Kidney epithelial cell (primary cell): ENCODE measurements around the gene ZNF860. TPM values are rescaled to one million over a fixed set of nuclear protein-coding genes. Genes with fewer than 3 reads are reported as not detected.

Experiments
- DNase-seq: peaks from one replicate; pipeline ENCODE4 v3.0.0-alpha.2; 2010; ENCODE audit warnings: low read depth
- H3K27me3 ChIP-seq: 2 replicates; pipeline ENCODE4 v1.6.0; 2011; ENCODE audit warnings: low read length; ENCODE audit not compliant: control insufficient read depth, insufficient read depth
- H3K36me3 ChIP-seq: 2 replicates; pipeline ENCODE4 v1.5.1; 2011; ENCODE audit warnings: low read length; ENCODE audit not compliant: control insufficient read depth, insufficient read depth
- H3K4me3 ChIP-seq: 2 replicates; pipeline ENCODE4 v1.5.1; 2011; ENCODE audit warnings: low read depth, mild to moderate bottlenecking, control low read depth, low read length
- CTCF ChIP-seq: IDR thresholded peaks from 2 replicates; pipeline ENCODE4 v1.5.1; 2011; ENCODE audit warnings: mild to moderate bottlenecking, moderate library complexity, low read length, control low read depth, inconsistent platforms; ENCODE audit not compliant: insufficient read depth, poor library complexity, severe bottlenecking
- total RNA-seq: library from RNA; depleted of rRNA; stranded (reverse); fragments of >200 nt; gene quantifications from 2 replicates; pipeline ENCODE4 v1.2.3, GENCODE V29; 2015

Gene ZNF860
- total RNA-seq, 1 donor from 2014 or later, result 1.3 TPM

GRCh38 chr3:31957106-31957505 lies 24.4 kb upstream of the ZNF860 start:
- no peak for DNase-seq
- Histone ChIP-seq H3K27me3 (no peaks in the 10 kb centered on the region), H3K4me3 (no peak overlapping the region), H3K36me3 (no peaks in the 10 kb centered on the region)
- TF ChIP-seq CTCF, result no peak

- H3K4me3 ChIP-seq, result no peak overlapping the region
- H3K27me3 ChIP-seq, result no peaks in the 10 kb centered on the region
- no peaks in the 10 kb centered on the region for H3K36me3 ChIP-seq
- no peak for TF ChIP-seq CTCF
- no peak for DNase-seq
These were observed 22.8 kb upstream of the ZNF860 start for GRCh38 chr3:31958701-31959152.

- DNase-seq, result no peak
- no peaks in the 10 kb centered on the region for H3K36me3 ChIP-seq
- no peak overlapping the region for H3K4me3 ChIP-seq
- H3K27me3 ChIP-seq, result no peaks in the 10 kb centered on the region
- TF ChIP-seq CTCF, result no peak
These were observed 22.3 kb upstream of the ZNF860 start for GRCh38 chr3:31959251-31959650.

GRCh38 chr3:31959951-31960792 lies 21.4 kb upstream of the ZNF860 start:
- no peak for TF ChIP-seq CTCF
- no peaks in the 10 kb centered on the region for H3K36me3 ChIP-seq
- no peak overlapping the region for H3K4me3 ChIP-seq
- H3K27me3 ChIP-seq, result no peaks in the 10 kb centered on the region
- no peak for DNase-seq

GRCh38 chr3:31960793-31961431 lies 20.6 kb upstream of the ZNF860 start:
- DNase-seq, result no peak
- Histone ChIP-seq H3K36me3 (no peaks in the 10 kb centered on the region), H3K27me3 (no peaks in the 10 kb centered on the region), H3K4me3 (no peak overlapping the region)
- TF ChIP-seq CTCF, result no peak
